NCI-H2107 (cell line): ENCODE results near the gene MMP19.
"Not testable (repeated sequence)": the region's sequence is repeated elsewhere in the genome, so short reads cannot be mapped to it uniquely, and the experiment has no call there.

Source experiments
- DNase-seq: peaks from one replicate; lab custom pipeline; 2025; lab: John Stamatoyannopoulos, UW

MMP19 gene

DNA sequence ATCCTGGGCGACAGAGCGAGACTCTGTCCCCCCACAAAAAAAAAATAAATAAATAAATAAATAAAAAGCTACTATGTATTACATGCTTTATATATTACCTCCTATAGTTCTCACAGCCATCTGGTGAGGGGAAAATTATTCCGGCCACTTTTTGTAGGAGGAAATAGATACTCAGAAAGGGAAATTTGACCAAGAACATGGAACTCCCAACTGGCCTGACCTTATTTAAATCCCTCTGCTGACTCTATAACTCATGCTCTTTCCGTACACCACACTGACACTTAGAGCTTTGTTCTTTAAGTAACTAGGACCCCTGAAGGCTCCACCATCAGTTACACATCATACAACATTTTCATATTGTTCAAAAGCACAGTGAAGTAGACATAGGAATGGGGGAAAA lies 2.2 kb upstream of the MMP19 start:
- DNase-seq, result no peak

DNA sequence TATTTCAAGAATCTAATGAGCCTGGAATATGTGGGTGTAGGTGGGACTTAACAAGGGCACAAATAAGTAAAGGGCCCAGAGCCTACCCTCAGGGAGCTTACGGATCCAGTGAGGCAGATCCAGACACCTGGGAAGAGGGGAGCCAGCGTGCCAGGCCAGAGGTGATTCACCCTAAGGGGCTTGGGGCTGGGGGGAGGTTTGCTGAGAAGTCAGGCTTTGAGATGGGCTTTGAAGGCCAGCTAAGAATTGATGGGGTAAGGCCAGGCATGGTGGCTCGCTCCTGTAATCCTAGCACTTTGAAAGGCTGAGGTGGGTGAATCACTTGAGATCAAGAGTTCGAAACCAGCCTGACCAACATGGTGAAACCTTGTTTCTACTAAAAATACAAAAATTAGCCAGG lies 695 bp upstream of the MMP19 start:
- DNase-seq, result no peak

DNA sequence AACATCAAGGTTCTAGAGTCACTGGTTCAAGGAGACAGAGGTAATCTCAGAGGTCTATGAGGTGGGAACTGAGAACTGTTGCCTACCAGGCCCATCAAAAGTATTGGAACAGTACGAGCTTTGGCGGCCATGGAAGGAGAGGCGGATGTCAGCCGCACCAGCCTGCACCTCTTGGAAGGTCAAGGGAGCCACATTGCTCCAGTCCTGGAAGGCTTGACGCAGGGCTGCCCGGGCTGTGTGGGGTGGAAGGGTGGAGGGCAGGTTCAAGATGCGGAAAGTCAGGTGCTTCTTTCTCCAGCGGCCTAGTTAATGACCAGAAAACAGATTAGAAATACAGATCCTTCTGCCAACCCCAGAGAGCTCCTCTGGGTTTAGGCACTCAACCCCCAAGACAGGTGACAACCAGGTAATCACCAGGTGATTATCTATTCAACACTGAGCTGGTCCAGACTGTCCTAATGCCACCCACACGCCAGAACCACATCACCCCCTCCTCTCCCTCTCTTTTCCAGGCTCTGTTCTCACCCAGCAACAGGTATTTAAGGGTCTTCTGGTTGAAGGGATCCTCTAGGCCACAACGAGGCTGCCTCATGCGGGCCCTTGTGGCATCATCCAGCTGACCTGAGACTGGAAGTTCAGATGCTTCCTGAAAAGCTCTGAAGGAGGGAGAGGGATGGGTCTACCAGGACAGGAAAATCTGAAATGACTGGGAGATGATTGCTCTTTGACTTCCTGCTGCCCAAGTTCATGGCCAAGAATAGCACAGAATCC lies 2.0 kb downstream of the MMP19 start:
- no peak for DNase-seq

DNA sequence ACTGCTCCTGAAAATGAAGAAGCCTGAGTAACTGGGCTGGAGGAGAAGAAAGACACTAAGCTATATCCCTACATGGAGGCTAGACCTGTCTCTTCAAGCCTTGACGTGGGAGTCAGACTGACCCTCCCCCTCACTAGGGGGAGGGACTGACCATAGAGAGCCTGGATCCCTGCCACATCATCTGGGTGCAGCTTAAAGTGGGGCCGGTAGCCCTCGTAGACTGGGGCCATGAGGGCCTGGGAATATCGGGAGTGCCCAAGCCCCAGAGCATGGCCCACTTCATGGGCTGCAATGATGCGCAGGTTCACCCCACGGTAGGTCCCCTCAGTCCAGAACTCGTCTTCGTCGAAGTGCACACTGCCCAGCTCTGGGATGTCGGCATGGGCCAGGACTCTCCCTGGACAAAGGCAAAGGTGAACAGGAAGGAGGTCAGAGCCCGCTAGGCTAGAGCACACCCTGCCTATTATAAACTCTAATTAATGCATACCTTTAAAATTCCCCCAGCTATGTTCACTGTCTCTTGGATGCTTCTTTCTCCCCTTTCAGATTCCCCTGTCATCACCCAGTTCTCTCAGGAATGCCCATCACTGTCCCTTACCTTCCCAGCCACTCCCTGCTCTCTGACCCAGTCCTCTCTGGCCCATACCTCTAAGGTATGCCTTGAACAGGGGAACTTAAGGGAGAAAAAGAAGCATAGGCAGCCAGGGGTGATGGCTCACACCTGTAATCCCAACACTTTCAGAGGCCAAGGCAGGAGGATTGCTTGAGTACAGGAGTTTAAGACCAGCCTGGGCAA lies 3.2 kb downstream of the MMP19 start:
- no peak for DNase-seq

DNA sequence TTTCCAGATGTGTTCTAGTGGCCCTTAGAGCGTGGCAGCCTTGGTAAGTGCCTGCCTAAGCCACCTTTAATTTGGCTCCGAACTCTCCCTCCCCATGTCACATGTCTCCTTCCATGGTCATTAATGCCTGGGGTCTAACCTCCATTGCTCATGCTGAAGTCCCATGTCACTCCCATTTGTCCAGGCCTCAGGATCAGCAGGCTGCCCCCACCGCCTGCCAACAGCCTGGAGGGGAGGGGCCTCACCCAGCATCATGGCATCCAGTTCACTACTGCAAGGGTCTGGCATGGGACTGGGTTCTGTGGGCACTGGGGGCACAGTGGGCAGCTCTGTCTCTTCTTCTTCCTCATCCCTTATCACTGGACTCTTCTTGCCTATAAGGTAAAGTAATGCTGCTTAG lies 4.4 kb downstream of the MMP19 start:
- no peak for DNase-seq

DNA sequence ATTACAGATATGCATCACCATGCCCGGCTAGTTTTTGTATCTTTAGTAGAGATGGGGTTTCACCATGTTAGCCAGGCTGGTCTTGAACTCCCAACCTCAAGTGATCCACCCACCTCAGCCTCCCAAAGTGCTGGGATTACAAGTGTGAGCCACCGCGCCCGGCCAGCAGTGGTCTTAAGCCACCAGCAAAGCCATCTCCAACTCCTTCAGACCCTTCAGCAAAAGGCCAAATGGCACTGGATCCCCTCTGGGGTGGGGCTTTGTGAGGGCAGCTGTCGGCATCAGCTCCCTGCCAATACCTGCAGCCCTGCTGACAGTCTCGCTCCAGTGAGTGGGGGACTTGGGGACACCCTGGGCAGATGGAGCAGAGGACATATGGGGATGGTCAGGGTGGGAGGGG lies 8.3 kb downstream of the MMP19 start:
- DNase-seq, result not testable (repeated sequence)

DNA sequence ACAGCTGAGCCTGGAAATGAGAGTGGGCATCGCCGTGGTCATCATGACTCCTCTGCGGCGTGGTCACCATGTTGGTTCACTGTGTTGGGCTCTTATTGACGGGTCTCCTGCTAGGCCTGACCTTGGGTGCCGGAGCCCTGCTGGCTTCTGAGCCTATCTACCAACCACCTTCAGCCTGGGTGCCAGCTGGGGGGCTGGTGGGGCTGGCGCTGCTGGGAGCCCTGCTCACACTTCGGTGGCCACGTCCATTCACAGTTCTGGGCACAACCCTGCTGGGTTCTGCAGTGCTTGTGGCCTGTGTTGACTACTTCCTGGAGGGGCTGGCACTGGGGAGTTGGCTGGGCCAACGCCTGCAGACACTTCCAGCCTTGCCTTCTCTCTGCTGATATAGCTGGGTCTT lies 9.7 kb downstream of the MMP19 start:
- DNase-seq, result no peak

DNA sequence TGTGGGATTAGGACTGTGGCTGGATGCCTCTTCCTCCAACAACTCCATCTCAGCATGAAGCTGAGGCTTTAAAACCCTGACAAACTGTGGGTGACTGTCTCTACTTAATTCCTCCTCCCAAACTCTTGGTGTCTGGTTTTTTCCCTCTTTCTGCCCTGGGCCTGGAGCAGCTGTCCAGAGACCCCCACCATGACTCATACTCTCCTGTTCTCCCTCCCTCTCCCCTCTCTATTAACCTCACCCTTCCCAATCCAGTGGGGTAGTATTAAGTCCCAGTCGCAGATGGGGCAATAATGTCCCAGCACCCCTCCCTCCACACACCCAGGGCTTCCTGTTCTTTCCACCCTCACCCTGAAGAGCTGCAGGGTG lies 11.3 kb downstream of the MMP19 start:
- DNase-seq, result no peak

DNA sequence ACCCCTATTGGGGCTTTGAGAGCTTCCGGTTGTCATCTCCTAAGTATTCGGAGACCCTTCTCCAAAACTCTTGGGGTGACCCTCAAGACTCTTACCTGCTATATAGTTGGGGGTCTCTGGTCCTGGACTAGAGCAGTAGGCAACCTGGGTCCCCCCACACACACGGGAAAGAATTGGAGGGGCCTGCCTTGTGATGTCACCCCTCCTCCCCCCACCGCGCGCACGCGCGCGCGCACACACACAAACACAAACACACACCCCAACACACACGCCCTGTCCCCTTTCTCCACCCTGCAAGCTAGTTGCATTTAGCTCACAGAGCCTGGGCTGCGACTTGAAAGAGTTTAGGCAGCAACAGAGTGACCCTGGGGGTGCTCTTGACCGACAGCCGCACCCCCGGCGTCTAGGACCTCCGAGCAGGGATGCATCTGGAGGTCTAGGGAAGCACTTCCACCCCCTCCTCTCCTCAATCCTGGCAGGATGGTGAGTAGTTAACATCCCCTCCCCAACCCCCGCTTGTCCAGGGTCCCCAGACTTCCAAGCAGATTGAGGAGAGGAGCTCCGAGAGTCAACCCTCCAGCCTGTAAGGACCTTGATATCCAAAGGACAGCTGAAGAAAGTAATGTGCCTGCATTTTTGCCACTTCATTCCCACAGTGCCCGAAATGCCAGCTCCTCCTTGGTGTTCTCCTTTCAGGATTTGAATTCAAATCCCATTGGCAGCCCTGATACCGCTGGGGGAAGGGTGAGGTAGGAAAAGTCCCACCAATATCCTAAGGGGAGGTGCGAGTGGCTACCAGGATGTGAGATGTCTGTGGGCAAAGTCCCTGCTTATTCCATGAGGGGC lies 11.9 kb downstream of the MMP19 start:
- no peak for DNase-seq

DNA sequence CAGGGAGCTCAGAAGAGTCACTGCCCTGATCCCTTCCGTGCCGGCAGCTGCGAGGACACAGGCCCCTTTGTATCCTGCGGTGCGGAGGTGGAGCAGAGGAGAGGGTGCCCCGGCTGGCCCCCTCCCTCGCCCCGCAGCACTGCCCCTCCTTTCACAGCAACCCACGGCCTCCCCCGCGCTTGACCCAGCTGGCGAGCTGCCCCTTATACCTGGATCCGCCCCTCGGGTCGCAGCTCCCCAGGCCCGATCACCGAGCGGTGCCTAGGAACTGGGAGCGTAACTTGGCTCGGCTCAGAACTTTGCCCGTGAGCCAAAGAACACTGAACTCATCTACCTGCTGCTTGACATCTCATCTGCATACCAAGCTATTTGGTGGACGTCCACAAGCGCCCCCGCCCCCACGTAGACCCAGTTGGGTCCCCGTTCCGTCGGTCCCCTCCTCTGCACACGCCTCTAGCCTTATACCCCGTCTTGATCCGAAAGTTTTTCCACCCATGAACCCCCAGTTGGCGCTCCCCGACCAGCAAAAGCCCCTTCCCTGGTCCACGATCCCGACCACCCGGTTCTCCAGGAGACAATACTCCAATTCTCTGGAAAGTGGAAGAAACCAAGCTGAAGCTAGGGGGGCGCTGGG lies 12.7 kb downstream of the MMP19 start:
- DNase-seq, result no peak

DNA sequence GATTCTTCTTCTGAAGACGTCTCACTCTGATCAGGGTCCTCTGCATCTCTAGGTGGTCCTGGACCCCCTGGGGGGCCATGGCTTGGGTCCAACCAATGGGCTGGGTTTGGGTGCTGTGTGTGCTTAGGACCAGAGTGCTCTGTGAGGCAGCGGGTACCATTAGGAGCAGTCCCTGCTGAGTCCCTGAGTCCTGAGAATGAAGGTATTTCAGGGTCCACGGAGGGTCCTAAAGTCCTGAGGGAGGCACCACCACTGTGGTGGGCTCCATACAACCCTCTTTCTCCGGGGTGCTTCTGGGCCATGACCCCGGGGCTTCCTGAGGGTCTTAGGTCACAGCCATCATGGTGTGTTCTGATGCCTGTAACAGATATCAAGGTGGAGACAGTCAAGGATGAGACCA lies 14.4 kb downstream of the MMP19 start:
- no peak for DNase-seq

DNA sequence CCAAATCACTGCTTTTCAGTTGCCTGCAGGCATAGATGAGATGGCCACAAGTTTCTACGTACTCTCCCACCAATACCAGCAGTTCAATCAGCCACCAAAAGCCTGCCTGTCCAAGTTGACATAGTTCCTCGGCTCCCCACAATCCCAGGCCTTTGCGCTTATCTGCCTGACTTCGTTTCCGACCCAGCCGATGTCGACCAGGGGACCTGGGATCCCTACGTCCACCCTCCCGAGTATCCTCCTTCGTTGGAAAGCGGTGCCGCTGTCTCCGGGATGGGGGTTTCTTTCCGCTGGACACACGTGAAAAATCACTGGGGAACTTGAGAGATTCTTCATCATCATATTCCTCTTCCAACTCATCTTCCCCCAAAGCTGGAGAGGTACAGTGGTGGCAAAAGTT lies 14.9 kb downstream of the MMP19 start:
- no peak for DNase-seq

DNA sequence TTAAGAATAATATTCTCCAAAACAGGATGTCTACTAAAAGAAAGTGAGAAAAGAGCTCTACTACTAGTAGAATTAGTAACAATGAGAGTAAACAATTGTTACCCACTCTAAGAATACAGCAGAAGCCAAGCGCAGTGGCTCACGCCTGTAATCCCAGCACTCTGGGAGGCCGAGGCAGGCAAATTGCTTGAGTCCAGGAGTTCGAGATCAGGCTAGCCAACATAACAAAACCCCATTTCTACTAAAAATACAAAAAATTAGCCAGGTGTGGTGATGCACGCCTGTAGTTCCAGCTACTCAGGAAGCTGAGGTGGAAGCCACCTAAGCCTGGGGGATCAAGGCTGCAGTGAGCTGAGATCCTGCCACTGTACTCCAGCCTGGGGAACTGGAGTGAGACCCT lies 18.0 kb downstream of the MMP19 start:
- DNase-seq, result no peak

DNA sequence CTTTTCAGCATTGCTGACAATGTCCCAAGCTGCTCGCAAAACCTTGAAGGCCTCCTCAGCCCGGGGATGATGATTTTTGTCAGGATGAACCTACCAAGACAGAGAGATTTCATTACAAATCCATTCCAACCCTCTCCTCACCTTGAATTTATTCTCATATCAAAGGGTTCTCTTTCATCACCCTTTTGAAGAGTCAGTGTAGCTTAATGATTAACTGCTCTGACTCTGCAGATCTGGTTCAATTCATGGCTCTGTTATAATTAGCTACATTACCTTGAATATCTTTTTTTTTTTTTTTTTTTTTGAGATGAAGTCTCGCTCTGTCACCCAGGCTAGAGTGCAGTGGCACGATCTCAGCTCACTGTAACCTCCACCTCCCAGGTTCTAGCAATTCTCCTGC lies 19.3 kb downstream of the MMP19 start:
- no peak for DNase-seq

DNA sequence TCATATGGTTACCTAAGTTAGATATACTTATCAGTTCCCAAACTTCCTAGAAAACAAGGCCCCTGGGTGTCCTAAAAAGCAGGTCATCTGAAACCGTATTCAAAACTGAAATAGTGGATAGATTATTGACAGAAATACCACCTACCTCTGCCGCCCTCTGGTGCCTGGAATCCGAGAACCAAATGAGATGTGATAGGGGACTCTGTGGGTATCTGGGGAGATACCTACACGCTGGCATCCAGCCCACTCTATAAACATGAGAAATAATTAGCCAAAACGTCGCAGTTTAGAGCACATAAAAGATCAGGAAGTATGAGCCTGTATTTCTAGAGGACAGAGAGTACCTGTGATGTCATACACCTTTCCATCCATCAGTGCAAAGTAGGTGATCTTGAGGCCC lies 20.5 kb downstream of the MMP19 start:
- no peak for DNase-seq

DNA sequence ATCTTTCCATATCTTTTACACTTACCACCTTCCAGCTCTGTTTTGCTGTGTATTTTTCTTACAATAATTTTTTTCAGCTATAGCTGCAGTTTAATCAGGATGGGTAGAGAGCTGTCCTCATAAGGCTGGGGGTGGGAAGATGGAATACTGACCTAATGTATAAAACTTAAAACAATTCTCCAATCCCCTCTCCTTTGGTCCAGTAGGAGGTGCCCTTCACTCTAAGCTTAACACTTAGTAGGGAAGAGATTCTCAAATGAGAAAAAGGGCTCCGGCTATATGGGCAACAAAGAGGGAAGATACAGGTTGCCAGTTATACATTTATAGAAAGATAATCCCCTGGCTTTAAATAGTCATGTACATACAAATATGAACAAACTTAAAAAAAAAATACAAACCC lies 22.1 kb downstream of the MMP19 start:
- DNase-seq, result no peak

DNA sequence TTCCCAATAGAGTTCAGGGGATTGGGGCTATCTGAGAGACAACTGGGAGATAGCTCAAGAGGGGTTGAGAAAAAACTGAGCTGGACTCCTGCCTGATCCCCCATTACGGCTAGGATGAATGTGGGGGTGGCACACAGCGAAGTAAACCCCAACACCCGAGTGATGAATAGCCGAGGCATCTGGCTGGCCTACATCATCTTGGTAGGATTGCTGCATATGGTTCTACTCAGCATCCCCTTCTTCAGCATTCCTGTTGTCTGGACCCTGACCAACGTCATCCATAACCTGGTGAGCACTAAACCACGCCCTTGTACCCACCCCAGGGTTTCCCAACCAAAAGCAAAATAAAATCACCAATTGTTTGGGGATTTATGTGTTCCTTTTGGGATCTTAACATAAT lies 23.9 kb downstream of the MMP19 start:
- no peak for DNase-seq

DNA sequence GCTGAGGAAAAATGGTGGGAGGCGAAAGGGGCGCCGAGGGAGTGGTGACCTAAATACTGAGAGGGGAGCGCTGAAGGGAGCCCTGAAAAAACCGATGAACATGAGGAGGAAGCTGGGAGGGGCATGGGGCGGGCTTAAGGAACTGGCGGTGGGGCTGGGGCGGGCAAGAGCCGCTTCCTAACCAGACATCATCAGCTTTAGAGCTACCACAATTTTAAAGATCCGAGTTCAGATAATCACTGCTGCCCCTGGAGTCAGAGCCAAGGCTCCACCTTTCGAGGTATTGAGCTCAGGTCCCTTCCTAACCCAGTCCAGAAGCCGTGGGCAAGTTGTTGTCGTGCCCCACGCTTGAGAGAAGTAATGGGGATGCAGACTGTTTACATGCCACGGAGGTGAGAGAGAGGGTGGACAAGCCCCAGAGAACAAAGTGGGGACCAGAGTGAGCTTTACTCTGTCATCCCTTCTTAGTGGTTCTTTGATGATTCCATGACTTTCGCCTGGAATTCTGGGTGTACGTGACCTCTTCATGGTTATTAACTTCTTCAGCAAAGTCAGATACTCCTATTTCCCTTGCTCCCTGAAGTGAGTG lies 24.5 kb downstream of the MMP19 start:
- DNase-seq, result no peak

DNA sequence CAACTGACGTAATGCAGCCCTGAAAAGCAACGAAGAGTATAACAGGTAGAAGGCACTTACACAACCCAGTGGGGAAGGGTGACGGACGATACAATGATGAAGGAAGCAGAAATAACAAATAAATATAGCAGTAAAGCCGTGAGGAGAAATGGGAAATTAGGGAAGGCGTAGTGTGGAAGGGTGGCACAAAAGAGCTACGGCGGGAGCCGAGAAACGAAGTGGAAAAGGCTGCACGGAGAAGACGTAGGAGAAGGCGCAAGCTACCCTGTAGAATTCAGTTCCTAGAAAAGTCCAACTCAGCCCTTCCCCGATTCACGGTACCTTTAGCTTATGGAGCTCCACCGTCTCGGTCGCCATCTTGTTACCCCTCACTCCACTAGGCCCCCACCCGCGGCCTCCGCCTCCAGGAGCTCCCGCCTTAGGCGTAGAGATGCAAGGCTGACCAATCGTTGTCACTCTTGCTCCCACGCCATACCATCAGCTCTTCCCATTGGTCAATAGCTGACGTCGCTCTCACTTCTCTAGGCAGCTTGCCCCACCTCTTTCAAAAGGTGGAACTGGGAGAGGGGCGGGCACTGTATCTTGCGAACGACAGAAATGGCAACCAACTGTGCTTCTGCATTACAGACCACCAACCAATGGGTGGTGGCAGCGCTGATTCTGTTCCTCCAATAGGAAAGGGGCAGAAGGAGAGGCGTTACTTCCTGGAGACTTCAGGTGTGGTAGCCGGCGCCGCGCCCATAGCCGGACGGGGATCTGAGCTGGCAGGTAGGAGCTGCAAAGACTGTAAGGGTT lies 25.2 kb downstream of the MMP19 start, which contains the start of the genes ORMDL2 and SARNP:
Gene ORMDL2 (plus strand): TSS at position 697 of the 795 bp plus-strand sequence. CDS start 959 bp downstream, outside the sequence.
Gene SARNP (minus strand): TSS at position 380 of the 795 bp plus-strand sequence. CDS start 23 bp downstream, at position 357.
- peak; percentile 99 for DNase-seq

DNA sequence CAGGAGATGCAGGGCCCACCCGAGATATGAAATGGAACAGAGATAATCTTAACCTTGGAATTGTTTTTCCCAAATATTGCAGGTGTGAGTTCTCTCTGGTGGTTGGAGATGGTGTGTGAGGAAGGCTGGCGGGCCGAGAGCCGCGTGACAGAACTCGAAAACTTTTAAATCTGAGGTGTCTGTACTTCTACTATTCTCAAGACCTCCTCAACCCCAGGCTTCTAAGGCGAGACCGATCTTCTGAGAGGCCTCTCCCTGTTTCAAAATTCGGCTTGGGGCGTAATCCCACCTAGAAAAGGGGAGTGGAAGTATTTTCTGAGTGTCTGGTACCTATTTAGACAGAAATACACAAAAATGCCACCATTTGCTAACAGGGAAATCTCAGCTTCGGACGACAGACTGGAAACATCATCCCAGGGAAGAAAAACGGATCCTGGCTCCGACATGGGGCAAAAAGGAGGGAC lies 25.8 kb downstream of the MMP19 start:
- DNase-seq, result no peak

DNA sequence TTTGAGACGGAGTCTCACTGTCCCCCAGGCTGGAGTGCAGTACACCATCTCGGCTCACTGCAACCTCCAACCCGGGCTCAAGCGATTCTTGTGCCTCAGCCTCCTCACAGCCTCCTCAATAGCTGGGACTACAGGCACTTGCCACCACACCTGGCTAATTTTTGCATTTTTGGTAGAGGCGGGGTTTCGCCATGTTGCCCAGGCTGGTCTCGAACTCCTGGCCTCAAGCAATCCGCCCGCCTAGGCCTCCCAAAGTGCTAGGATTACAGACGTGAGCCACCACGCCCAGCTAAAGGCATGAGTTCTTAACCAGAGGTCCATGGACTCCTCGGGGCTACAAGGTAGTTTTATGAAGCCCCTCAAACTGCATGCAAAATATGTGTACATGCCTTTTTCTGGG lies 27.3 kb downstream of the MMP19 start:
- DNase-seq, result no peak
